ENCODE data around the gene SPTA1. TPM values are rescaled to one million over a fixed set of nuclear protein-coding genes. Genes with fewer than 3 reads are reported as not detected.
"Not testable (repeated sequence)": the region's sequence is repeated elsewhere in the genome, so short reads cannot be mapped to it uniquely, and the experiment has no call there.

Gene SPTA1
- total RNA-seq, 1 experiment from 2014 or later, result 0.66 TPM

DNA sequence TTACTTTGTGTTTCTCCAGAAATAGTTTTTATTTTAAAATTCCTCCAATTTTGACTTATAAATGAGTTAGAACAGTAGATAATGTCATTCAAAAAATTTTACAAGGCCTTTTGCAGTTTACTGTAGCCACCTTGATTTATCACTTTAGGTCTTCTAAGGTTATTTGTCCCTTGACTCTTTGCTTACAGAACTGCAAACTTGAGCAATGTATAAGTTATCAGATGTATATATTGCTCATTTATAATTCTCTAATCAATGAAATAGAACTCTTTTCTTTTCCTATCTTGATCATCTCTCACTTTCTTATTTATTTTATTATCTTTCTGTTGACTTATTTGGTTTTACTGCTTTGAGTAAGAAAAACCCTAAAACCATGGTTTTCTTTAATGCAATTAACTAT, 5.8 kb upstream of the SPTA1 start:
- Mint-ChIP-seq H3K27ac (ENCODE audit: unreplicated experiment) (no peak overlapping the region), H3K36me3 (ENCODE audit: insufficient read depth, unreplicated experiment) (no peaks in the 10 kb centered on the region), H3K4me3 (ENCODE audit: low read depth, unreplicated experiment) (no peak overlapping the region), H3K9me3 (ENCODE audit: low read depth, unreplicated experiment) (no peaks in the 10 kb centered on the region), H3K27me3 (ENCODE audit: unreplicated experiment) (peaks cover 20% of the 10 kb centered on the region), H3K4me1 (ENCODE audit: low read depth, unreplicated experiment) (no peaks in the 10 kb centered on the region)
- no TSS peak for BruUV-seq (replicated peaks)
- intact Hi-C loops (cut with micrococcal nuclease; ENCODE audit: unreplicated experiment), result no loop called here
- TF ChIP-seq, protein P1, sequence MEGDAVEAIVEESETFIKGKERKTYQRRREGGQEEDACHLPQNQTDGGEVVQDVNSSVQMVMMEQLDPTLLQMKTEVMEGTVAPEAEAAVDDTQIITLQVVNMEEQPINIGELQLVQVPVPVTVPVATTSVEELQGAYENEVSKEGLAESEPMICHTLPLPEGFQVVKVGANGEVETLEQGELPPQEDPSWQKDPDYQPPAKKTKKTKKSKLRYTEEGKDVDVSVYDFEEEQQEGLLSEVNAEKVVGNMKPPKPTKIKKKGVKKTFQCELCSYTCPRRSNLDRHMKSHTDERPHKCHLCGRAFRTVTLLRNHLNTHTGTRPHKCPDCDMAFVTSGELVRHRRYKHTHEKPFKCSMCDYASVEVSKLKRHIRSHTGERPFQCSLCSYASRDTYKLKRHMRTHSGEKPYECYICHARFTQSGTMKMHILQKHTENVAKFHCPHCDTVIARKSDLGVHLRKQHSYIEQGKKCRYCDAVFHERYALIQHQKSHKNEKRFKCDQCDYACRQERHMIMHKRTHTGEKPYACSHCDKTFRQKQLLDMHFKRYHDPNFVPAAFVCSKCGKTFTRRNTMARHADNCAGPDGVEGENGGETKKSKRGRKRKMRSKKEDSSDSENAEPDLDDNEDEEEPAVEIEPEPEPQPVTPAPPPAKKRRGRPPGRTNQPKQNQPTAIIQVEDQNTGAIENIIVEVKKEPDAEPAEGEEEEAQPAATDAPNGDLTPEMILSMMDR (IDR thresholded peaks at IDR 0.05; ENCODE audit: unreplicated experiment), result no peak
- DNase-seq, result no peak
- CTCF ChIA-PET, result no interaction called here

DNA sequence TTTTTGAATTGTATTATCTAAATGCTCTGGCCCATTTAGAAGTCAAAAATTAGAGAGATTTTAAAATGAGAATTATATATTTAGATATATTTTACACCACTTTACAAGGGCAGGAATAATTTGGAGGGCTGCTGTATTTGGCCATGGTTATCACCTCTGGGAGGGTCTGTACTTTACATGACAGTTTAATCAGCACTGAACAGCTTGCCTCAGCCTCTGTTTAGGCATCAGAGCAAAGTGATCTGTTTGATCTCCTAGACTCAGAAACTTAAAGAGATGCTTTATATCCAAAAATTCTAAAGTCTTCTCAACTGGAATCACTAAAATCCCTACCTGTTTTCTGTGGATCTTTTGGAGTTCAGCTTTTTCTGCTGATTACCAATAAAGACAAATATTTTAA, 5.4 kb upstream of the SPTA1 start:
- H3K36me3 Mint-ChIP-seq (ENCODE audit: insufficient read depth, unreplicated experiment), result no peaks in the 10 kb centered on the region
- TF ChIP-seq, protein P1 (IDR thresholded peaks at IDR 0.05; ENCODE audit: unreplicated experiment), result no peak
- H3K4me1 Mint-ChIP-seq (ENCODE audit: low read depth, unreplicated experiment), result no peaks in the 10 kb centered on the region
- no TSS peak for BruUV-seq (replicated peaks)
- no peak overlapping the region for H3K27ac Mint-ChIP-seq (ENCODE audit: unreplicated experiment)
- DNase-seq, result no peak
- intact Hi-C loops (cut with micrococcal nuclease; ENCODE audit: unreplicated experiment), result no loop called here
- peaks cover 20% of the 10 kb centered on the region for H3K27me3 Mint-ChIP-seq (ENCODE audit: unreplicated experiment)
- CTCF ChIA-PET, result no interaction called here
- H3K4me3 Mint-ChIP-seq (ENCODE audit: low read depth, unreplicated experiment), result no peak overlapping the region
- H3K9me3 Mint-ChIP-seq (ENCODE audit: low read depth, unreplicated experiment), result no peaks in the 10 kb centered on the region

DNA sequence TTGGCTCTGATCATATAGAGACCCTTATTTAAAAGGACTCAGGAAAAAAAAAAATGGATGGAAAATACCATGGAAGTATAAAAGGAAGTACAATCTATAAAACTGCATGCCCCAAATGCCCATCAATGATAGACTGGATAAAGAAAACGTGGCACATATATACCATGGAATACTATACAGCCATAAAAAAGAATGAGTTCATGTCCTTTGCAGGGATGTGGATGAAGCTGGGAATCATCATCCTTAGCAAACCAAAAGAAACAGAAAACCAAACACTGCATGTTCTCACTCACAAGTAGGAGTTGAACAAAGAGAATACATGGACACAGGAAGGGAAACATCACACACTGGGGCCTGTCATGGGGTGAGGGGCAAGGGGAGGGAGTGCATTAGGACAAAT, 4.6 kb upstream of the SPTA1 start:
- H3K36me3 Mint-ChIP-seq (ENCODE audit: insufficient read depth, unreplicated experiment); CTCF ChIA-PET; H3K9me3 Mint-ChIP-seq (ENCODE audit: low read depth, unreplicated experiment); H3K27ac Mint-ChIP-seq (ENCODE audit: unreplicated experiment); H3K4me1 Mint-ChIP-seq (ENCODE audit: low read depth, unreplicated experiment); DNase-seq; intact Hi-C loops (cut with micrococcal nuclease; ENCODE audit: unreplicated experiment); H3K4me3 Mint-ChIP-seq (ENCODE audit: low read depth, unreplicated experiment); BruUV-seq (replicated peaks): not testable (repeated sequence)
- H3K27me3 Mint-ChIP-seq (ENCODE audit: unreplicated experiment), result peaks cover 19% of the 10 kb centered on the region

DNA sequence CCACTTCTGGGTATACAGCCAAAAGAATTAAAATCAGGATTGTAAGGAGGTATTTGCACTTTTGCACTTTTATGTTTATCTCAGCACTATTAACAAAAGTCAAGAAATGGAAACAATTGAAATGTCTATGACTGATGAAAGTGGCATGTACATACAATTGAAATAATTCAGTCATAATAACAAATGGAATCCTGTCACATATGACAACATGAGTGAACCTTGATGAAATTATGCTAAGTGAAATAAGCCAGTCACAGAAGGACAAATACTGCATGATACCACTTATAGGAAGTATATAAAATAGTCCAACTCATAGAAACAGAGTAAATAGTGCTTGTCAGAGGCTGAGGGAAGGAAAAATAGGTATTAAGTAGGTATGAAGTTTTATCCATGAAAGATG, 3.4 kb upstream of the SPTA1 start:
- peaks cover 6% of the 10 kb centered on the region for H3K27me3 Mint-ChIP-seq (ENCODE audit: unreplicated experiment)
- TF ChIP-seq, protein P1 (IDR thresholded peaks at IDR 0.05; ENCODE audit: unreplicated experiment), result no peak
- H3K4me3 Mint-ChIP-seq (ENCODE audit: low read depth, unreplicated experiment), result no peak overlapping the region
- intact Hi-C loops (cut with micrococcal nuclease; ENCODE audit: unreplicated experiment), result no loop called here
- no TSS peak for BruUV-seq (replicated peaks)
- no peak overlapping the region for H3K27ac Mint-ChIP-seq (ENCODE audit: unreplicated experiment)
- CTCF ChIA-PET, result no interaction called here
- H3K9me3 Mint-ChIP-seq (ENCODE audit: low read depth, unreplicated experiment), result peaks cover 3% of the 10 kb centered on the region
- H3K4me1 Mint-ChIP-seq (ENCODE audit: low read depth, unreplicated experiment), result peaks cover 5% of the 10 kb centered on the region
- H3K36me3 Mint-ChIP-seq (ENCODE audit: insufficient read depth, unreplicated experiment), result no peaks in the 10 kb centered on the region
- DNase-seq, result no peak

DNA sequence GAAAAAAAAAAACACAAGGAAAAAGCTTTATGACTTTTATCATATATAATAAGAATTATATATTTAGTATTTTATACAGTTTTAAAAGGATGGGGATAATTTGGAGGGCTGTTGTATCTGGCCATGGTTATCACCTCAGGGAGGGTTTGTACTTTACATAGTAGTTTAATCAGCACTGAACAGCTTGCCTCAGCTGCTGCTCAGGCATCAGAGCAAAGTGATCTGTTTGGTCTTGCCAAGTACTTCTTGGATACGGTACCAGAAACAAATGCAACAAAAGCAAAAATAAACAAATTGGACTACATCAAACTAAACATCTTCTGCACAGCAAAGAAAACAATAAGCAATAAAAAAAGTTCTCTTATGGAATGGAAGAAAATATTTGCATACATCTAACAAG, 2.6 kb upstream of the SPTA1 start:
- no peak overlapping the region for H3K4me3 Mint-ChIP-seq (ENCODE audit: low read depth, unreplicated experiment)
- peaks cover 11% of the 10 kb centered on the region for H3K4me1 Mint-ChIP-seq (ENCODE audit: low read depth, unreplicated experiment)
- H3K27ac Mint-ChIP-seq (ENCODE audit: unreplicated experiment), result no peak overlapping the region
- no peaks in the 10 kb centered on the region for H3K36me3 Mint-ChIP-seq (ENCODE audit: insufficient read depth, unreplicated experiment)
- no peak for DNase-seq
- no TSS peak for BruUV-seq (replicated peaks)
- intact Hi-C loops (cut with micrococcal nuclease; ENCODE audit: unreplicated experiment), result no loop called here
- CTCF ChIA-PET, result no interaction called here
- H3K27me3 Mint-ChIP-seq (ENCODE audit: unreplicated experiment), result no peaks in the 10 kb centered on the region
- H3K9me3 Mint-ChIP-seq (ENCODE audit: low read depth, unreplicated experiment), result peaks cover 3% of the 10 kb centered on the region
- TF ChIP-seq, protein P1 (IDR thresholded peaks at IDR 0.05; ENCODE audit: unreplicated experiment), result no peak

DNA sequence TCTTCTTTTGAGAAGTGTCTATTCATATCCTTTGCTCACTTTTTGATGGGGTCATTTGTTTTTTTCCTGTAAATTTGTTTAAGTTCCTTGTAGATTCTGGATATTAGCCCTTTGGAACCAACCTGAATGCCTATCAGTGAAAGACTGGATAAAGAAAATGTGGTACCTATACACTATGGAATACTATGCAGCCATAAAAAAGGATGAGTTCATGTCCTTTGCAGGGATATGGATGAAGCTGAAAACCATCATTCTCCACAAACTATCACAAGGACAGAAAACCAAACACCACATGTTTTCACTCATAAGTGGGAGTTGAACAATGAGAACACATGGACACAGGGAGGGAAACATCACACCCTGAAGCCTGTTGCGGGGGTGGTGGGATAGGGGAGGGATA, 1.8 kb upstream of the SPTA1 start:
- H3K27me3 Mint-ChIP-seq (ENCODE audit: unreplicated experiment); BruUV-seq (replicated peaks); H3K27ac Mint-ChIP-seq (ENCODE audit: unreplicated experiment); H3K4me3 Mint-ChIP-seq (ENCODE audit: low read depth, unreplicated experiment); CTCF ChIA-PET; DNase-seq; H3K36me3 Mint-ChIP-seq (ENCODE audit: insufficient read depth, unreplicated experiment); H3K9me3 Mint-ChIP-seq (ENCODE audit: low read depth, unreplicated experiment); intact Hi-C loops (cut with micrococcal nuclease; ENCODE audit: unreplicated experiment): not testable (repeated sequence)
- H3K4me1 Mint-ChIP-seq (ENCODE audit: low read depth, unreplicated experiment), result peaks cover 11% of the 10 kb centered on the region
